Vagina (tissue), 2 donors: ENCODE data around the gene AOX1. TPM values are rescaled to one million over a fixed set of nuclear protein-coding genes. Genes with fewer than 3 reads are reported as not detected.
"Not testable (repeated sequence)": the region's sequence is repeated elsewhere in the genome, so short reads cannot be mapped to it uniquely, and the experiment has no call there.

Experiments used
- DNase-seq, 2 donors: peaks; one replicate each; pipeline ENCODE4 v3.0.0-alpha.2; 2017; ENCODE audit errors: extremely low spot score in 2 of 2
- H3K27ac ChIP-seq: fragments of 200-600 bp; sonication (generic); one replicate; pipeline ENCODE4 v1.5.1; 2019
- H3K27me3 ChIP-seq: fragments of 200-600 bp; sonication (generic); one replicate; pipeline ENCODE4 v1.5.1; 2019
- H3K36me3 ChIP-seq, 2 donors: fragments of 200-600 bp; sonication (generic); one replicate each; pipeline ENCODE4 v1.5.1; 2017 to 2019
- H3K4me1 ChIP-seq: fragments of 200-600 bp; sonication (generic); one replicate; pipeline ENCODE4 v1.5.1; 2019
- H3K4me3 ChIP-seq, 2 donors: fragments of 200-600 bp; sonication (generic); 1 replicate in 1 of 2; 2 replicates in 1 of 2; pipeline ENCODE4 v1.5.1; 2016 to 2019
- H3K9me3 ChIP-seq: fragments of 200-600 bp; sonication (generic); one replicate; pipeline ENCODE4 v1.5.1; 2019
- POLR2A ChIP-seq, 2 donors: fragments of 450-650 bp; IDR thresholded peaks; one replicate each; pipeline ENCODE4 v1.6.1; 2017; ENCODE audit warnings: antibody characterized with exemption in 2 of 2, mild to moderate bottlenecking in 2 of 2, moderate library complexity in 2 of 2
- POLR2AphosphoS5 ChIP-seq, 2 donors: sonication (generic); formaldehyde crosslinking; IDR thresholded peaks; one replicate each; pipeline ENCODE4 v1.9.0; 2017; ENCODE audit warnings: antibody characterized with exemption in 2 of 2, mild to moderate bottlenecking in 2 of 2, low read depth in 1 of 2; ENCODE audit not compliant: insufficient read depth in 1 of 2
- intact Hi-C: fragments of 100-400 bp; cut with DNase I; formaldehyde crosslinking; loops from one replicate; pipeline ENCODE4 v1.15.1; 2023
- total RNA-seq: library from RNA; depleted of rRNA; stranded (reverse); fragments of >200 nt; gene quantifications from one replicate; pipeline ENCODE4 v1.2.3, GENCODE V29; 2016
- TF ChIP-seq, protein P1 (sequence below), 3 experiments: fragments of 450-650 bp in 2 of 3; fragments of 200-600 bp in 1 of 3; sonication (generic) in 1 of 3; IDR thresholded peaks; one replicate each; pipeline ENCODE4 v1.5.1; 2017 to 2019; ENCODE audit warnings: antibody characterized with exemption in 3 of 3, mild to moderate bottlenecking in 2 of 3, moderate library complexity in 2 of 3

AOX1 gene
- total RNA-seq, 1 donor from 2014 or later = 84.5 TPM

- Histone ChIP-seq H3K27me3 (no peaks in the 10 kb centered on the region), H3K4me1 (no peaks in the 10 kb centered on the region), H3K9me3 (no peaks in the 10 kb centered on the region), H3K4me3 (no peak overlapping the region), H3K27ac (no peak overlapping the region), H3K36me3 (no peaks in the 10 kb centered on the region)
- no peak for DNase-seq
- TF ChIP-seq, protein P1, sequence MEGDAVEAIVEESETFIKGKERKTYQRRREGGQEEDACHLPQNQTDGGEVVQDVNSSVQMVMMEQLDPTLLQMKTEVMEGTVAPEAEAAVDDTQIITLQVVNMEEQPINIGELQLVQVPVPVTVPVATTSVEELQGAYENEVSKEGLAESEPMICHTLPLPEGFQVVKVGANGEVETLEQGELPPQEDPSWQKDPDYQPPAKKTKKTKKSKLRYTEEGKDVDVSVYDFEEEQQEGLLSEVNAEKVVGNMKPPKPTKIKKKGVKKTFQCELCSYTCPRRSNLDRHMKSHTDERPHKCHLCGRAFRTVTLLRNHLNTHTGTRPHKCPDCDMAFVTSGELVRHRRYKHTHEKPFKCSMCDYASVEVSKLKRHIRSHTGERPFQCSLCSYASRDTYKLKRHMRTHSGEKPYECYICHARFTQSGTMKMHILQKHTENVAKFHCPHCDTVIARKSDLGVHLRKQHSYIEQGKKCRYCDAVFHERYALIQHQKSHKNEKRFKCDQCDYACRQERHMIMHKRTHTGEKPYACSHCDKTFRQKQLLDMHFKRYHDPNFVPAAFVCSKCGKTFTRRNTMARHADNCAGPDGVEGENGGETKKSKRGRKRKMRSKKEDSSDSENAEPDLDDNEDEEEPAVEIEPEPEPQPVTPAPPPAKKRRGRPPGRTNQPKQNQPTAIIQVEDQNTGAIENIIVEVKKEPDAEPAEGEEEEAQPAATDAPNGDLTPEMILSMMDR (IDR thresholded peaks at IDR 0.05) = no peak
- TF ChIP-seq POLR2A (IDR thresholded peaks at IDR 0.05) (no peak), POLR2AphosphoS5 (IDR thresholded peaks at IDR 0.05; ENCODE audit: insufficient read depth in 1 of 2, low read depth in 1 of 2) (no peak)
- intact Hi-C loops = no loop called here
Measured at GRCh38 chr2:200677721-200678532, 92.1 kb downstream of the AOX1 start.

DNA sequence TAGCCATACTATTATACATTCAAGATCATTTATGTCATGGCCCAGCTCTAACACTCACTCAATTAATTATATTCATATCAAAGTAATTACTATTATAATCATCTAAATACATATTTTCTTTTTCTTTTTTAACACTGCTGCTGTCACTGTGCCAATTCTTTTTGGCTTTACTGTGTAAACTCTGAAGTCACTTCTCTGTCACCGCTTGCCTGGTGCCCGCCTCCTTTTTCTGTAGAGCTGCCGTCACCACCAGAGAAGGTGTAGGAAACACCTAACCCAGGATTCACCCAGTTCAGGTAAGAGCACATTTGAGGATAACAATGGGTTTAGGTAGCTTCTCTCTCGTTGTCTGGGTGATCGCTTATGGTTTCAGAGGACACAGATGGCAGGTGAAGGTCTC, 93.3 kb downstream of the AOX1 start:
- intact Hi-C loops = no loop called here
- no peak for DNase-seq
- TF ChIP-seq, protein P1 (IDR thresholded peaks at IDR 0.05) = no peak
- no peak for TF ChIP-seq POLR2A (IDR thresholded peaks at IDR 0.05)
- TF ChIP-seq POLR2AphosphoS5 (IDR thresholded peaks at IDR 0.05; ENCODE audit: insufficient read depth in 1 of 2, low read depth in 1 of 2) = no peak

DNA sequence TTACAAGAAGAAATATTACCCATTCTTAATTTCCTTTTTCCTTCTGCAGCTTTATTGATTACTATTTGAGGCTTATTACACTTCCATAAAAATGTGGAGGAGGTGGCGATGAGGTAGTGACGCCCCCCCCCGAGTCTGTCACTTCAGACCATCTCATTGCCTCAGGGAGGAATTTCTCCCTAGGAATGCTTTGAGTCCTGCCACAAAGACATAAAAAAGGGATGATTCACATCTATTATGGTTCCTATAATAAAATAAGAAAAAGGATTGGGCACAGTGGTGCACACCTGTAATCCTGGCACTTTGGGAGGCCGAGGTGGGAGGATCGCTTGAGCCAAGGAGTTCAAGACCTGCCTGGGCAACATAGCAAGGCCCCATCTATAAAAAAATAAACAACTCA, 93.7 kb downstream of the AOX1 start:
- Histone ChIP-seq H3K36me3 (no peaks in the 10 kb centered on the region), H3K27ac (no peak overlapping the region), H3K27me3 (no peaks in the 10 kb centered on the region), H3K9me3 (no peaks in the 10 kb centered on the region), H3K4me1 (no peaks in the 10 kb centered on the region), H3K4me3 (no peak overlapping the region)
- no peak for TF ChIP-seq POLR2AphosphoS5 (IDR thresholded peaks at IDR 0.05; ENCODE audit: insufficient read depth in 1 of 2, low read depth in 1 of 2)
- TF ChIP-seq, protein P1 (IDR thresholded peaks at IDR 0.05) = no peak
- TF ChIP-seq POLR2A (IDR thresholded peaks at IDR 0.05) = no peak
- intact Hi-C loops = no loop called here
- DNase-seq = no peak

More for the DNA sequence above, 93.3 kb downstream of the AOX1 start:
- Histone ChIP-seq H3K4me3 (no peak overlapping the region), H3K9me3 (no peaks in the 10 kb centered on the region), H3K36me3 (no peaks in the 10 kb centered on the region), H3K27me3 (no peaks in the 10 kb centered on the region), H3K4me1 (no peaks in the 10 kb centered on the region), H3K27ac (no peak overlapping the region)

- intact Hi-C loops = no loop called here
- DNase-seq = no peak
- no peaks in the 10 kb centered on the region for H3K36me3 ChIP-seq
- H3K4me3 ChIP-seq = no peak overlapping the region
- TF ChIP-seq POLR2A (IDR thresholded peaks at IDR 0.05) = no peak
- TF ChIP-seq POLR2AphosphoS5 (IDR thresholded peaks at IDR 0.05; ENCODE audit: insufficient read depth in 1 of 2, low read depth in 1 of 2) = no peak
- TF ChIP-seq, protein P1 (IDR thresholded peaks at IDR 0.05) = no peak
- H3K9me3 ChIP-seq = no peaks in the 10 kb centered on the region
- no peaks in the 10 kb centered on the region for H3K4me1 ChIP-seq
- no peak overlapping the region for H3K27ac ChIP-seq
- no peaks in the 10 kb centered on the region for H3K27me3 ChIP-seq
Measured at GRCh38 chr2:200681697-200682096, 95.9 kb downstream of the AOX1 start.

DNA sequence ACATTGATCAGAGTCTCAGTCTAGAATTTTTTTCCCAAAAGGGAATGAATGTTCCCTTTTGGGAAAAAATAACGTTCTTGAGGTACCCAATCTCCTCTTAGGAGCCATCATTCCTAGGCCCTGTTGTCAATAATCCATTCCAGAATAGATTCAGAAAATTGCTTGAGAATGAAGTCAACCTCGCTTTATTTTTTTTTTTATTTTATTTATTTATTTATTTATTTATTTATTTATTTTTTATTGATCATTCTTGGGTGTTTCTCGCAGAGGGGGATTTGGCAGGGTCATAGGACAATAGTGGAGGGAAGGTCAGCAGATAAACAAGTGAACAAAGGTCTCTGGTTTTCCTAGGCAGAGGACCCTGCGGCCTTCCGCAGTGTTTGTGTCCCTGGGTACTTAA, 96.6 kb downstream of the AOX1 start:
- H3K27ac ChIP-seq, H3K4me3 ChIP-seq, intact Hi-C loops, H3K36me3 ChIP-seq, H3K27me3 ChIP-seq, H3K9me3 ChIP-seq, DNase-seq, H3K4me1 ChIP-seq: not testable (repeated sequence)
